ENCODE measurements around the gene TBC1D3I.
"Not testable (repeated sequence)": the region's sequence is repeated elsewhere in the genome, so short reads cannot be mapped to it uniquely, and the experiment has no call there.

- TF ChIP-seq EZH2 (conservative IDR thresholded peaks at IDR 0.05; ENCODE audit: low read depth, low read length); ZNF629 (CRISPR knock-in tag; conservative IDR thresholded peaks at IDR 0.05); ZNF280D (CRISPR knock-in tag; IDR thresholded peaks at IDR 0.05); CSRNP1 (CRISPR knock-in tag; IDR thresholded peaks at IDR 0.05); ZFP1 (CRISPR knock-in tag; IDR thresholded peaks at IDR 0.05); CTCF (CRISPR knock-in tag; IDR thresholded peaks at IDR 0.05); KDM4B (CRISPR knock-in tag; IDR thresholded peaks at IDR 0.05); HMG20A (CRISPR knock-in tag; IDR thresholded peaks at IDR 0.05; ENCODE audit: borderline replicate concordance): not testable (repeated sequence)
Observed at GRCh38 chr17:36219556-36219955, 44.8 kb downstream of the TBC1D3I start.
